Esophagus squamous epithelium (tissue), 5 donors: ENCODE measurements around the gene FRMPD3. TPM values are rescaled to one million over a fixed set of nuclear protein-coding genes. Genes with fewer than 3 reads are reported as not detected.
A peak's percentile ranks its signal among the peaks of the same experiment; 100 is the strongest.

ENCODE experiments used
- DNase-seq: peaks from one replicate; lab custom pipeline; 2025; lab: John Stamatoyannopoulos, UW
- H3K27ac ChIP-seq, 4 donors: fragments of 200-600 bp; sonication (generic); one replicate each; pipeline ENCODE4 v1.5.1; 2016 to 2019; ENCODE audit warnings: mild to moderate bottlenecking in 1 of 4
- H3K27me3 ChIP-seq, 4 donors: fragments of 200-600 bp; sonication (generic); 1 replicate in 3 of 4; 2 replicates in 1 of 4; pipeline versions ENCODE4 v1.5.1 to v1.6.0; 2017 to 2021; ENCODE audit warnings: antibody characterized with exemption in 1 of 4
- H3K36me3 ChIP-seq, 3 donors: fragments of 200-600 bp; sonication (generic); one replicate each; pipeline ENCODE4 v1.5.1; 2016 to 2019
- H3K4me1 ChIP-seq, 3 donors: fragments of 200-600 bp; sonication (generic); one replicate each; pipeline ENCODE4 v1.5.1; 2017 to 2019
- H3K4me3 ChIP-seq, 4 donors: fragments of 200-600 bp; sonication (generic); 1 replicate in 3 of 4; 2 replicates in 1 of 4; pipeline ENCODE4 v1.5.1; 2016 to 2019; ENCODE audit warnings: mild to moderate bottlenecking in 2 of 4, moderate library complexity in 1 of 4
- H3K9me3 ChIP-seq, 3 donors: fragments of 200-600 bp; sonication (generic); one replicate each; pipeline ENCODE4 v1.5.1; 2016 to 2019
- POLR2A ChIP-seq, 4 donors: fragments of 450-650 bp; IDR thresholded peaks; one replicate each; pipeline ENCODE4 v1.6.1; 2017; ENCODE audit warnings: antibody characterized with exemption in 4 of 4, mild to moderate bottlenecking in 4 of 4, moderate library complexity in 3 of 4
- WGBS, 2 donors: methylation state at CpG; one replicate each; pipeline ENCODE4 v1.1.5; 2018; 5-methylcytosine and 5-hydroxymethylcytosine counted together
- intact Hi-C: fragments of 100-400 bp; cut with DNase I; formaldehyde crosslinking; loops from one replicate; pipeline ENCODE4 v1.15.0; 2022
- total RNA-seq, 4 donors: library from RNA; depleted of rRNA; stranded (reverse); fragments of >200 nt; gene quantifications; one replicate each; pipeline ENCODE4 v1.1.0, GENCODE V29; 2016
- TF ChIP-seq, protein P1 (sequence below), 6 experiments: fragments of 450-650 bp in 4 of 6; fragments of 200-600 bp in 2 of 6; sonication (generic) in 2 of 6; IDR thresholded peaks; one replicate each; pipeline ENCODE4 v1.5.1; 2016 to 2019; ENCODE audit warnings: antibody characterized with exemption in 6 of 6, mild to moderate bottlenecking in 4 of 6, moderate library complexity in 4 of 6
- donor health status: DM: yes; HTN: yes; CAD: no.

The FRMPD3 gene
- total RNA-seq, result under 1 TPM in 2 of 4 donors, not detected in 2; 0.19 to 0.62 TPM

DNA sequence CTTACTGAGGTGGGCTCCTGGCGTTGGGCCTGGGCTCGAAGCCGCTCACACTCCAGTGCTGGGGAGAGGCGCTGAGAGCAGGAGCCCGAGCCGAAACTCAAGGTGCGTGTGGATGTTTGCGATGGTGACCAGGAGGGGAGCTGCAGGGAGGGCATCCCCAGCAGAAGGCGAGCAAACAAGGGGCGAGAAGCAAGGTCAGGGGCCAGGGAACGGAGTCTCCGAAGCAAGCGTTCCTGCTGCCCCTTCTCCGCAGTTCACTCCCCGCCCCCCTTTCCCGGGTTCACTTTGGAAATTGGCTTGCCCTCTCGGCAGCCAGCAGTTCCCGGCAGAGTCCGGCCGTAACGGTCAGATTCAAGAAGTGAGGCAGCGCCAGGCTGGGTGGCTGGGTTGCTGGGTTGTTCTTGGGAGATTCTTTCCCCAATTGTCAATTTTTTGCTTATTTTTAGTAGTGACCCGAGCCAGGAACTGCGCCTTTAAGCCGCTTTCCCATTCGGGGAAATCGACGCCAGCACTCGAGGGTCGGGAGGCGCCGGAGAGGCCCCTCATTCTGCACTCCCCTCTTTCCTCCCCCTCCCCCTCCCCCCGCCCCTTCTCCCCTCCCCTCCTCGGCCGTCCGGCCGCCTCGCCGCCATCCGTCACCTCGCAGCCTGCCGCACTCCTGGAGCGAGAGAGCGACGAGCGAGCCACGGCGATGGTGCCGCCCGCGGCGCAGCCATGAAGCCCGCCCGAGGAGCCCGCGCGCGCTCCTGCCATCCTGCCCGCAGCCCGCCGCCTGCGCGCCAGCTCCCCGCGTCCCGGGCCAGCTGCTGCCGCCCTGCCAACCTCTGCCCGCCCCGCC, at the start of gene FRMPD3:
FRMPD3 (plus strand) TSS at position 655 of the 838 bp plus-strand sequence. CDS start 76,937 bp downstream, outside the sequence.
- 31% methylated on average over 35 of the region's 69 CpGs; no CpG with 5 or more reads in 1 of the 2 donors for WGBS, 2 donors
- no peak for TF ChIP-seq POLR2A (IDR thresholded peaks at IDR 0.05)
- TF ChIP-seq, protein P1, sequence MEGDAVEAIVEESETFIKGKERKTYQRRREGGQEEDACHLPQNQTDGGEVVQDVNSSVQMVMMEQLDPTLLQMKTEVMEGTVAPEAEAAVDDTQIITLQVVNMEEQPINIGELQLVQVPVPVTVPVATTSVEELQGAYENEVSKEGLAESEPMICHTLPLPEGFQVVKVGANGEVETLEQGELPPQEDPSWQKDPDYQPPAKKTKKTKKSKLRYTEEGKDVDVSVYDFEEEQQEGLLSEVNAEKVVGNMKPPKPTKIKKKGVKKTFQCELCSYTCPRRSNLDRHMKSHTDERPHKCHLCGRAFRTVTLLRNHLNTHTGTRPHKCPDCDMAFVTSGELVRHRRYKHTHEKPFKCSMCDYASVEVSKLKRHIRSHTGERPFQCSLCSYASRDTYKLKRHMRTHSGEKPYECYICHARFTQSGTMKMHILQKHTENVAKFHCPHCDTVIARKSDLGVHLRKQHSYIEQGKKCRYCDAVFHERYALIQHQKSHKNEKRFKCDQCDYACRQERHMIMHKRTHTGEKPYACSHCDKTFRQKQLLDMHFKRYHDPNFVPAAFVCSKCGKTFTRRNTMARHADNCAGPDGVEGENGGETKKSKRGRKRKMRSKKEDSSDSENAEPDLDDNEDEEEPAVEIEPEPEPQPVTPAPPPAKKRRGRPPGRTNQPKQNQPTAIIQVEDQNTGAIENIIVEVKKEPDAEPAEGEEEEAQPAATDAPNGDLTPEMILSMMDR (IDR thresholded peaks at IDR 0.05), result no peak
- no peak for DNase-seq
- Histone ChIP-seq H3K27ac (no peak within 1 kb of the TSS), H3K36me3 (no peaks in the 10 kb centered on the region), H3K9me3 (no peaks in the 10 kb centered on the region), H3K27me3 (peaks cover 0 to 48% (median 9%) of the 10 kb centered on the region in 4 donors), H3K4me1 (peaks cover 0 to 28% (median 3%) of the 10 kb centered on the region in 3 donors), H3K4me3 (peak within 1 kb of the TSS; percentile 27 to 65 (median 38))
- intact Hi-C loops, result no loop called here

DNA sequence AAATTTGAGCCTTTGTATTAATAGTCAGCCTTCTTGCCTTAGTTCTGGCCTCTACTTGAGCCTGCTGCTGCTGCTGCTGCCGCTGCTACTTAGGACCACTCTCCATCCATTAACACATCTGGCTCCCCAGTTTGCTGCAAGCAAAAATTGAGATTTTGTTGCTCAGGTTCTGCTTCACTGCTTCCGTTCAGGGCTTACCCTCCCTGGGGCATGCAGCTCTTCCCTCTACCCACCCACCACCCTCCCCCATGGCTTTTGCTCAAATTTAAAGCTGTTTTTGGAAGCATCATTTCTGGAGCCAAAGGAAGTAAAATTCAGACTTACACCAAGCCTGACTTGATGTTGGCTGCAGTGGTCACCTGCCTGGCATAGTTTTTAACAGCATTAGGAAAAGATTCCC, 28.9 kb upstream of the FRMPD3 start:
- Histone ChIP-seq H3K27me3 (no peaks in the 10 kb centered on the region), H3K9me3 (no peaks in the 10 kb centered on the region), H3K4me3 (no peak overlapping the region), H3K4me1 (no peaks in the 10 kb centered on the region), H3K27ac (no peak overlapping the region), H3K36me3 (no peaks in the 10 kb centered on the region)
- WGBS, 2 donors, result 36 to 65% methylated on average over 2 of the region's 2 CpGs
- intact Hi-C loops, result no loop called here
- no peak for DNase-seq
- TF ChIP-seq POLR2A (IDR thresholded peaks at IDR 0.05), result no peak
- TF ChIP-seq, protein P1 (IDR thresholded peaks at IDR 0.05), result no peak

DNA sequence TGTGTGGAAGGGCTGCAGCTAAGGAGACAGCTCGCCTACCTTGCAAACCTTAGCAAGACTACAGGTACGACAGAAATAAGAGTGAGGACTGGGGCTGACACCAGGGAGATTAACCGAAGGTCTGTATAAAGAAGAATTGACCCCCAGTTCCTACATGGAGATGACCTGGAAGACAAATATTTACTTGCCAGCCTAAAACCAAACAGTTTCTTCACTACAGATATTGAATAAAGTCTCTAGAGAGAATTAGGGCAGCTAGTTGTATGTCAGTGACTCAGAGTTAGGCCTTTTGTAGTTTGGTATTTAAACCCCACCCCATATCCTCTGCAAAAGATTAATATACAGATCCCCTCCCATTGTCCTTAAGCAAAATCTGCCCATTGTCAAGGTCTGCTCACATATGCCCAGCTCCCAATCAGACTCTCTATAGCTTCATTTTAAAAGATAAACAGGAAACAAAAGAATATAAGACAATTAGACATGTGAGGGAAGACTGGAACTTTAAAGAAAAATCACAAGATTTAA, 28.1 kb upstream of the FRMPD3 start:
- no peak for DNase-seq
- H3K36me3 ChIP-seq, result no peaks in the 10 kb centered on the region
- H3K9me3 ChIP-seq, result no peaks in the 10 kb centered on the region
- no peaks in the 10 kb centered on the region for H3K4me1 ChIP-seq
- H3K27ac ChIP-seq, result no peak overlapping the region
- H3K4me3 ChIP-seq, result no peak overlapping the region
- intact Hi-C loops, result no loop called here
- no peak for TF ChIP-seq POLR2A (IDR thresholded peaks at IDR 0.05)
- TF ChIP-seq, protein P1 (IDR thresholded peaks at IDR 0.05), result no peak
- WGBS, 2 donors, result 50 to 59% methylated on average over 3 of the region's 3 CpGs
- H3K27me3 ChIP-seq, result no peaks in the 10 kb centered on the region

DNA sequence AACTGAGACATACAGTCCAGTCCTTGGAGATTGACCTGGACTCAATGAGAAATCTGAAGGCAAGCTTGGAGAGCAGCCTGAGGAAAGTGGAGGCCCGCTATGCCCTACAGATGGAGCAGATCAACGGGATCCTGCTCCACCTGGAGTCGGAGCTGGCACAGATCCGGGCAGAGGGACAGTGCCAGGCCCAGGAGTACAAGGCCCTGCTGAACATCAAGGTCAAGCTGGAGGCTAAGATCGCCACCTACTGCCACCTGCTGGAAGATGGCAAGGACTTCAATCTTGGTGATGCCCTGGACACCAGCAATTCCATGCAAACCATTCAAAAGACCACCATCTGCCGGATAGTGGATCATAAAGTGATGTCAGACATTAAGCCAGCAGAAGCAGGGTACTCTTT, 20.4 kb upstream of the FRMPD3 start:
- Histone ChIP-seq H3K27ac (no peak overlapping the region), H3K9me3 (no peaks in the 10 kb centered on the region), H3K36me3 (no peaks in the 10 kb centered on the region), H3K4me1 (no peaks in the 10 kb centered on the region), H3K27me3 (no peaks in the 10 kb centered on the region), H3K4me3 (no peak overlapping the region)
- WGBS, 2 donors, result 50% methylated on average over 1 to 5 of the region's 6 CpGs
- intact Hi-C loops, result no loop called here
- no peak for TF ChIP-seq POLR2A (IDR thresholded peaks at IDR 0.05)
- TF ChIP-seq, protein P1 (IDR thresholded peaks at IDR 0.05), result peak in 4 of 6 experiments; percentile 6 to 32 (median 19)
- no peak for DNase-seq

DNA sequence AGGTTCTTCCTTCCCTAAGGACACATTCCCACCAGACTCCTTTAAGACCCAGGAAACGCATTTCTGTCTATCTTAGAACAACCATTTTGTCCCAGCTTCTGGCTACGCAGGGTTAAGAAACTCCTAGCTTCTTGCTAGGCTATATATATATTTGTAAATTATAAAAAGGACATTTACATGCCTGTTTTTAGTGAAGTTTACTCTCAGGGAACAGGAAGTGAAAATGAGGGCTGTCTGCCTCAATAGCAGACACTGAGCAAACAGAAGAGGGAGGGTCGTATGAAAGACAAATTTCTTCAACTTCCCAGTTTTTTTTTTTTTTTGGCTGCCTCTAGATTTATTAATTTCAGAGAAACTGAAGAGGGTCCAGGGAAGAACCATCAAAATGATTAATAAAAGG, 9.3 kb upstream of the FRMPD3 start:
- no peaks in the 10 kb centered on the region for H3K4me1 ChIP-seq
- no peaks in the 10 kb centered on the region for H3K36me3 ChIP-seq
- no peak overlapping the region for H3K4me3 ChIP-seq
- intact Hi-C loops, result no loop called here
- no peak for TF ChIP-seq POLR2A (IDR thresholded peaks at IDR 0.05)
- TF ChIP-seq, protein P1 (IDR thresholded peaks at IDR 0.05), result no peak
- no peak overlapping the region for H3K27ac ChIP-seq
- no peak for DNase-seq
- no peaks in the 10 kb centered on the region for H3K9me3 ChIP-seq
- WGBS, 2 donors, result 57 to 67% methylated on average over 3 of the region's 3 CpGs
- no peaks in the 10 kb centered on the region for H3K27me3 ChIP-seq
